Measurements from ENCODE around the gene STXBP6.

DNA sequence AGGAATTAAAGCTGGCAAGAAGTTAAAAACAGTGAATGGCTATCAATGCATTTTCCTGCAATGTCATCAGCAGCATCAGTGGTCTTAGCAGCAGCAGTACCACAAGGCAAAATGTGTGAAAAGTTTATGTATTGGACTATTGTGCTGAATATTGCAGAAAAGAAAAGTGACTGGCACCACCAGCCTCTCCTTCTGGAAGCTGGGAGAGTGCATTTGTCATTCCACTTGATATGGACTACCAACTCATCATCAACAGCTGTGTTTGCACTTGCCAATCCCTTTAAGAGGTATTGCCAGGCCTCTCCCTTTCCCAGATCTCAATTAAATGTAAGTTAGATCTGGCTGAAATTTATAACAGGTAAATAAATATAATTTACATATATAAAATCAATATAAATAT is 265.0 kb downstream of the STXBP6 start:
- TF ChIP-seq EZH2 (IDR thresholded peaks at IDR 0.05): no peak
- TF ChIP-seq POLR2AphosphoS5 (IDR thresholded peaks at IDR 0.05; ENCODE audit: borderline replicate concordance, low read depth, low read length): no peak
